ENCODE results near the gene INPP4B.

The INPP4B gene

DNA sequence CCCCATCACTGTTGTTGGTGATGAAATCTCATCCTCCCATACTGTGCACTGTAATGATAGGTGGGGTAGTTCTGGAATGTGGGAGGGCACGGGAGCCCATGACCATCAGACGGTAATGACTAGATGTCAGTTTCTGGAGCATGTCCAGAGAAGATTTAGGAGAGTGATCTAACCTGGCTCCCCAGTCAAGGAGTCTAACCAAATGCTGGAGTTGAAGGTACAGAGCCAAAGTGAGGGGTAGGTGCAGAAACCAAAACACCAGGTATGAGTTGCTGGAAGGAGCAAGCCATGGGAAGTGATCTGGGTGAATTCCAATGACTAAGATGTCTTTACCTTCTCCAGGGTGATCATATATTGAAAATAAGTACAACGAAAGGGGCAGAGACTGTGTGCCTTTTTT lies 296.9 kb downstream of the INPP4B start:
- H2AFZ ChIP-seq (ENCODE audit: low read depth, low read length): no peak overlapping the region
- no peak overlapping the region for H3K9ac ChIP-seq (ENCODE audit: low read length)
- no peaks in the 10 kb centered on the region for H3K27me3 ChIP-seq (ENCODE audit: low read depth, low read length)
- H3K9me3 ChIP-seq (ENCODE audit: insufficient read depth, low read length): no peaks in the 10 kb centered on the region
- peaks cover 10% of the 10 kb centered on the region for H3K4me1 ChIP-seq (ENCODE audit: low read length)
- TF ChIP-seq, protein P1, sequence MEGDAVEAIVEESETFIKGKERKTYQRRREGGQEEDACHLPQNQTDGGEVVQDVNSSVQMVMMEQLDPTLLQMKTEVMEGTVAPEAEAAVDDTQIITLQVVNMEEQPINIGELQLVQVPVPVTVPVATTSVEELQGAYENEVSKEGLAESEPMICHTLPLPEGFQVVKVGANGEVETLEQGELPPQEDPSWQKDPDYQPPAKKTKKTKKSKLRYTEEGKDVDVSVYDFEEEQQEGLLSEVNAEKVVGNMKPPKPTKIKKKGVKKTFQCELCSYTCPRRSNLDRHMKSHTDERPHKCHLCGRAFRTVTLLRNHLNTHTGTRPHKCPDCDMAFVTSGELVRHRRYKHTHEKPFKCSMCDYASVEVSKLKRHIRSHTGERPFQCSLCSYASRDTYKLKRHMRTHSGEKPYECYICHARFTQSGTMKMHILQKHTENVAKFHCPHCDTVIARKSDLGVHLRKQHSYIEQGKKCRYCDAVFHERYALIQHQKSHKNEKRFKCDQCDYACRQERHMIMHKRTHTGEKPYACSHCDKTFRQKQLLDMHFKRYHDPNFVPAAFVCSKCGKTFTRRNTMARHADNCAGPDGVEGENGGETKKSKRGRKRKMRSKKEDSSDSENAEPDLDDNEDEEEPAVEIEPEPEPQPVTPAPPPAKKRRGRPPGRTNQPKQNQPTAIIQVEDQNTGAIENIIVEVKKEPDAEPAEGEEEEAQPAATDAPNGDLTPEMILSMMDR (IDR thresholded peaks at IDR 0.05; ENCODE audit: low read depth, low read length): no peak
- no peak for TF ChIP-seq EZH2phosphoT487 (IDR thresholded peaks at IDR 0.05; ENCODE audit: low read depth)
- no peak overlapping the region for H3K4me3 ChIP-seq (ENCODE audit: low read length)
- H3K27ac ChIP-seq (ENCODE audit: low read length): no peak overlapping the region
- no peaks in the 10 kb centered on the region for H3K36me3 ChIP-seq (replicated peaks; ENCODE audit: low read depth, low read length)
- H4K20me1 ChIP-seq (ENCODE audit: insufficient read depth, low read length): no peaks in the 10 kb centered on the region
- H3K79me2 ChIP-seq (ENCODE audit: low read length): no peaks in the 10 kb centered on the region
- no peak overlapping the region for H3K4me2 ChIP-seq (ENCODE audit: low read length)

DNA sequence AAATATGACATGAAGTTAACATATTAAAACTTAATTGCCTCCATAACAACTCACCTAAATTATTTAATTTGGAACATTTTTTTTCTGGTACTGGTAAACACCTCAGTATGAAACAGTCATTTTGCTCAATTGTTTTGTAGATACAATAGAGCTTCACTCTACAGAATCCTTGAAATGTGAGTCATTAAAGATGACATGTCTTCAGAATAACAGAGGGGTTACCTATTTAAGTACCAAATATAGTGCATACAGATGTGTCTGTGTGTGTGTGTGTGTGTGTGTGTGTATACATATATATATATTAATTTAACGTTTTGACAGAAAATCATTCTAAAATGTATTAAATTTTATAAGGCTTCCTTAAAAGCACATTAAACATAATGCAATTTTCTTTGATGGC lies 297.6 kb downstream of the INPP4B start:
- TF ChIP-seq, protein P1 (IDR thresholded peaks at IDR 0.05; ENCODE audit: low read depth, low read length): no peak
- TF ChIP-seq EZH2phosphoT487 (IDR thresholded peaks at IDR 0.05; ENCODE audit: low read depth): no peak
- no peak overlapping the region for H3K27ac ChIP-seq (ENCODE audit: low read length)
- no peak overlapping the region for H3K4me2 ChIP-seq (ENCODE audit: low read length)
- no peaks in the 10 kb centered on the region for H4K20me1 ChIP-seq (ENCODE audit: insufficient read depth, low read length)
- no peak overlapping the region for H2AFZ ChIP-seq (ENCODE audit: low read depth, low read length)
- peaks cover 10% of the 10 kb centered on the region for H3K4me1 ChIP-seq (ENCODE audit: low read length)
- H3K79me2 ChIP-seq (ENCODE audit: low read length): no peaks in the 10 kb centered on the region
- H3K9me3 ChIP-seq (ENCODE audit: insufficient read depth, low read length): no peaks in the 10 kb centered on the region
- no peak overlapping the region for H3K9ac ChIP-seq (ENCODE audit: low read length)
- no peak overlapping the region for H3K4me3 ChIP-seq (ENCODE audit: low read length)
- no peaks in the 10 kb centered on the region for H3K36me3 ChIP-seq (replicated peaks; ENCODE audit: low read depth, low read length)
- no peaks in the 10 kb centered on the region for H3K27me3 ChIP-seq (ENCODE audit: low read depth, low read length)

DNA sequence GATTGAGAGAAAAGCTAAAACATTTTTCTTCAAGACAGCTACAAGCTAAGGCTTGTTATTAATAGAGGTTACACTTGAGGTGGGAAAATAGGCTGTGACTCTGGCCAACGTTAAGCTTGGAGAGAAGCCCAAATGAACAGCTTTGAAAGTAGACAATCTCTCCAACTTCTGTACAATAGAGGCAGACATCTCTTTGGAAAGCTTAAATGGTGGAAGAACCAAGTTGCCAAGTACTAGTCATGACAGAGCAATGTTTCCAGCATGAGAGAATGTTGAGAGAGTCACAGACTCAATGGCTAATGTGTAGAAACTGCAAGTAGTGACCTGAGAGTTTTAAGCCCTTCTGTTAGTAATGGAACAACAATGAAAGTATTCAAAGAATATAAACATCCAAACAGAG lies 298.1 kb downstream of the INPP4B start:
- Histone ChIP-seq H3K9me3 (ENCODE audit: insufficient read depth, low read length) (no peaks in the 10 kb centered on the region), H2AFZ (ENCODE audit: low read depth, low read length) (no peak overlapping the region), H3K79me2 (ENCODE audit: low read length) (no peaks in the 10 kb centered on the region), H3K27ac (ENCODE audit: low read length) (no peak overlapping the region), H3K36me3 (replicated peaks; ENCODE audit: low read depth, low read length) (no peaks in the 10 kb centered on the region), H3K27me3 (ENCODE audit: low read depth, low read length) (no peaks in the 10 kb centered on the region), H4K20me1 (ENCODE audit: insufficient read depth, low read length) (no peaks in the 10 kb centered on the region), H3K4me1 (ENCODE audit: low read length) (peaks cover 5% of the 10 kb centered on the region), H3K4me3 (ENCODE audit: low read length) (no peak overlapping the region), H3K9ac (ENCODE audit: low read length) (no peak overlapping the region), H3K4me2 (ENCODE audit: low read length) (no peak overlapping the region)
- TF ChIP-seq, protein P1 (IDR thresholded peaks at IDR 0.05; ENCODE audit: low read depth, low read length): no peak
- no peak for TF ChIP-seq EZH2phosphoT487 (IDR thresholded peaks at IDR 0.05; ENCODE audit: low read depth)

DNA sequence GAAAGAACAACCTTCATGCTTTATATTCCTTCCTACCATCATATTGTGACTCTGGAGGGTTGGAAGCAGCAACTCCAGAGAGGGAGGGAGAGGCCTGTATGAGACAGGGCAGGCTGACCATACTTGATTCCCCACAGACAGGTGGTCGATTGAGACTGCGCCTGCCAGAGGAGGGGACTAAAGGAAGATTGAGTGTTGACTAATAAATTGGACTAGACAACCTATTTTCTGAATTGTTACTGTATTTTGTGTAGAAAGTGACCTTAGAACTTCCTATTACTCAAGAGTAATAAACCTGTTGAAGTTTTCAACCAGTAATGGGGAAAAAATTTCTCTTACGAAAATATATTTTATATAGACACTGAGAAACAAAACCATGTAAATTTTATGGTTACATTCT lies 301.5 kb downstream of the INPP4B start:
- H3K4me2 ChIP-seq (ENCODE audit: low read length): no peak overlapping the region
- H4K20me1 ChIP-seq (ENCODE audit: insufficient read depth, low read length): no peaks in the 10 kb centered on the region
- no peak overlapping the region for H3K27ac ChIP-seq (ENCODE audit: low read length)
- no peak overlapping the region for H3K9ac ChIP-seq (ENCODE audit: low read length)
- TF ChIP-seq EZH2phosphoT487 (IDR thresholded peaks at IDR 0.05; ENCODE audit: low read depth): no peak
- TF ChIP-seq, protein P1 (IDR thresholded peaks at IDR 0.05; ENCODE audit: low read depth, low read length): no peak
- no peak overlapping the region for H2AFZ ChIP-seq (ENCODE audit: low read depth, low read length)
- no peaks in the 10 kb centered on the region for H3K9me3 ChIP-seq (ENCODE audit: insufficient read depth, low read length)
- no peaks in the 10 kb centered on the region for H3K36me3 ChIP-seq (replicated peaks; ENCODE audit: low read depth, low read length)
- H3K27me3 ChIP-seq (ENCODE audit: low read depth, low read length): no peaks in the 10 kb centered on the region
- no peak overlapping the region for H3K4me3 ChIP-seq (ENCODE audit: low read length)
- peaks cover 12% of the 10 kb centered on the region for H3K4me1 ChIP-seq (ENCODE audit: low read length)
- no peaks in the 10 kb centered on the region for H3K79me2 ChIP-seq (ENCODE audit: low read length)
